ENCODE results near the gene SCAF11.

SCAF11 gene

DNA sequence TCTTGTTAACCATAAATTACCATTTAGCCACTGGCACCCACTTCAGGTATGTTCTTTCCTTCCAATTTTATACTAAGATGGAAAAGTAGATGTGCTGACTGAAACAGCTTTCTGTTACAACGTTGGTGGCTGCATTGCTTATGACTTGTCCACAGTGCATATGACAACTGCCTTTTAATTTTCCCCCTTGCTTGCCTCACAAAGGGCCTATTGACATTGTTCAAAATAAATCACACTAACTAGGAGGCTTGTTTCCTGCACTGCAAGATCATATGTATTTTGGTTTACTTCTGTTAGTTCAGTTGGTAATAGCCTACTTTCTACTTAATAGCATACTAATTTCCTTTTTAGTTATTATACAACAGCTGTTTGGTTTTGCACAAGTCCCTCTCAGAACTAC is 55.4 kb downstream of the SCAF11 start:
- in situ Hi-C loops (cut with HindIII; ENCODE audit: low pct_unique_long_range_greater_than_20kb, low sequenced_read_pairs), result no loop called here
- DNase-seq (ENCODE audit: low read depth in 1 of 2, low spot score in 1 of 2), result no peak
- TF ChIP-seq JUND (IDR thresholded peaks at IDR 0.05; ENCODE audit: low read depth), result no peak

DNA sequence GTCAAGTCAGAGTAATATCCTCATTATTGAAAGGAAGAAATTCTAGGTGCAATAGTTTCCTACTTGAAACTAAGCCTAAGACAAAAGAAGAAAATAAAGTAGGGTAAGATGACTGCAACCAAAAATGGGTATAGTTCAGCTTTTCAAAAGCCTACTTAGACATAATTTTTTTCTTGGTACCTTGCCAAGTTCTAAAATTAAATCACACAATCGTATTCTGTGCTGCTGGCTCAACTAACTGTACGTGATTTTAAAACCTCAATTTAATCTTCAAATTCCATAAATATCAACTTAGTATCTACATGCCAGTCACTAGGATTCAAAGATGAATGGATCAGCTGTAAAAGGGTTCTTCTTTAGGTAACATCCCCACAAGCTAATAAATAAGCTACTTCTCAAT is 56.9 kb downstream of the SCAF11 start:
- no peak for DNase-seq (ENCODE audit: low read depth in 1 of 2, low spot score in 1 of 2)
- in situ Hi-C loops (cut with HindIII; ENCODE audit: low pct_unique_long_range_greater_than_20kb, low sequenced_read_pairs), result no loop called here
- no peak for TF ChIP-seq JUND (IDR thresholded peaks at IDR 0.05; ENCODE audit: low read depth)

DNA sequence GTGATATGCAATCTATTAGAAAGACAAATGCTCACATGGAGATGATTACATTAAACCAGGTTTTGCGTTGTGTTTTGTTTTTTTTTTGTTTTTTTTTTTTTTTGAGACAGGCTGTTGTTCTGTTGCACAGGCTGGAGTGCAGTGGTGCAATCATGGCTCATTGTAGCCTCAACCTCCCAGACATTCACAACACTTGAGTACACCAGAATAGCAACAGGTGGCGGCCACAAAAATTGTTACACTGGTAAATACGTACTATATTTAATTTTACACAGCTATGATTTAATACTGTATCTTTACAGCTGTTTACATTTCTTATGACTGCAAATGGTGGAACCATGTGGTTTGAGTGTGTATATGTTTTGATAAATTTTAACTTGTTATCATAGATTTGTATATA is 60.0 kb downstream of the SCAF11 start:
- in situ Hi-C loops (cut with HindIII; ENCODE audit: low pct_unique_long_range_greater_than_20kb, low sequenced_read_pairs), result no loop called here
- TF ChIP-seq JUND (IDR thresholded peaks at IDR 0.05; ENCODE audit: low read depth), result no peak
- no peak for DNase-seq (ENCODE audit: low read depth in 1 of 2, low spot score in 1 of 2)

DNA sequence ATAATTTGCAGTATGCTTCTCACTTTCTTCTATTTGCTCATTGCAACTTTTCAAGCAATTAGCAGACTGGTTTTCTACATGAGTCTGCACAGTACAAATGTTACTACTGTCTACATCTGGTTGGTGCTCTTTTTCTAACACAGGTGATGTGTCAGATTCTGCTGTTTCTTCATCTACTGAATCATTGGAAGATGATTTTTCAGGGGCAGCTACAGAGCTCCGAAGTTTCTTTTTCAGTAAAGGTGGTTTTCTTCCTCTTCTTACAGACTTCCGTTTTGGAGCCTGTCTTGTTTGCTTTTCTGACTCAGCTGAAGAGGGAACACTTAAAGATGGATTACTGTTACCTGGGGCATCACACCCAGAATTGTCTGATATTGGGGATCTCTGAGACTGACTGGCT is 62.1 kb downstream of the SCAF11 start:
- TF ChIP-seq JUND (IDR thresholded peaks at IDR 0.05; ENCODE audit: low read depth), result no peak
- in situ Hi-C loops (cut with HindIII; ENCODE audit: low pct_unique_long_range_greater_than_20kb, low sequenced_read_pairs), result no loop called here
- DNase-seq (ENCODE audit: low read depth in 1 of 2, low spot score in 1 of 2), result no peak

DNA sequence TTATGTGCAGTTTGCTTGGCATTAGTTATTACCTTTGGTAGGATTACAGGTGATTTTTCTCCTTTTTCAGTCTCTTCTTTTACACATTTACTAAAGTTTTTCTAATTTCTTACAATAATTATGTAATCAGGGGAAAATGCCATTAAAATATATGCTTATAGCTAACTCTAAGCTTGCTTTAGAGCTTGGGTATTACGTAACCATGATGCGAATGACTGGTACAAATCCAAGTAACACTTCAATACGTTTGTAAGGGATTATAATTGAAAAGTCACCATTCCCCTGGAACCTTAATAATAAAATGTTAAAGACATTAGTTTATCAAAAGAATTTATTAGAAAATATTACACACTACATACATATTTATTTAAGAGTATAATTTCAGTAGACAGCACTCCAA is 71.6 kb downstream of the SCAF11 start:
- in situ Hi-C loops (cut with HindIII; ENCODE audit: low pct_unique_long_range_greater_than_20kb, low sequenced_read_pairs), result no loop called here
- TF ChIP-seq JUND (IDR thresholded peaks at IDR 0.05; ENCODE audit: low read depth), result no peak
- no peak for DNase-seq (ENCODE audit: low read depth in 1 of 2, low spot score in 1 of 2)

DNA sequence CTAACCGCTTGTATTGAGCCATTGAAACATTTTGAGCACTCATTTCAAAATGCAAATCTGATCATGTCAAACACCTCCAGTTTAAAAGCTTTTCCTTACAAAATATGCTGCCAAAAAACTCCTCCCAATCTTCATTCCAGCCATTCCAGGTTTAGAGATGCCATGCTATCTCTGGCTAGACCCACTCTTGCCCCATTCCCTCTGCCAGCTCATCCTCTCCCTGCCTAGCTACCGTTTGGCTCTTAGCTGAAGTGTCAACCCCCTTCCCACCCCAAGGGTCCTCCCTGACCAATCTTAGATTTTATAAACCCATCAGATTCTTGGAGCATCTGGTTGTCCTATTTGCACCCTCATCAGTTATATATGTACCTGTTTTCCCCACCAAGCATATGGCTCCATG is 75.0 kb downstream of the SCAF11 start:
- no peak for DNase-seq (ENCODE audit: low read depth in 1 of 2, low spot score in 1 of 2)
- in situ Hi-C loops (cut with HindIII; ENCODE audit: low pct_unique_long_range_greater_than_20kb, low sequenced_read_pairs), result no loop called here
- no peak for TF ChIP-seq JUND (IDR thresholded peaks at IDR 0.05; ENCODE audit: low read depth)

DNA sequence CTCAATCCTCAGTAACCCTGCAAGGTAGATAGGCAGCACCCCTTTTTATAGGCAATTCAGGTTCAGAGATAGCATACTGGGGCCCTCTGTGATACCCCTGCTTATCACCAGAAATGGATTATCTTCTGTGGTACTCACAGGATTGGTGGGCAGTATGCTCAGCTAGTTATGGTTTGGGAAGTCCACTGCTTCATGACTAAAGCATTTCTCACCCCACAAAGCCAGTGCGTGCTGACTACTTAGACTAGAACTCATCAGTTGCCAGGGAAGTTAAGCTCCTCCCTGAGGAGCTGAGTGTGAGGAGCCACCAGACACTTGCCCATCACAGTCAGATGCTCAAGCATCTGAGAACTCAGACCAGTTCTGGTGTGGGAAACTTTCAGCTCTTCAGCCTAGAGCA is 76.3 kb downstream of the SCAF11 start:
- DNase-seq (ENCODE audit: low read depth in 1 of 2, low spot score in 1 of 2), result peak in 1 of 2 experiments; percentile 35
- no peak for TF ChIP-seq JUND (IDR thresholded peaks at IDR 0.05; ENCODE audit: low read depth)
- in situ Hi-C loops (cut with HindIII; ENCODE audit: low pct_unique_long_range_greater_than_20kb, low sequenced_read_pairs), result no loop called here

DNA sequence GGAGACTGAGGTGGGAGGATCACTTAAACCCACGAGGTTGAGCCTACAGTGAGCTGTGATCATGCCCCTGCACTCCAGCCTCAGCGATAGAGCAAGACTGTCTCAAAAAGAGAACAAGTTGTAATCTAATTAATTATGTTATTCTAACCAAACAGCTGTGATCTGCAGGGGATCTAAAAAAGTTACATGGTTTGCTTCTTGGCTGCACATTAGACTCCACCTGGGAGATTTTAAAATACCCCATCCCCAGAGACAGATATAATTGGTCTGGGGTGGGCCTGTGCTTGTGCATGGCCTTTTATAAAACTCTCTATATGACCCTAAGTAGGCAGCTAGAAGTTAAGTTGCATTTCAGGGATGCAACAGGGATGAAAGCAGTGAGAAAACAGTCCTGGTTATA is 76.7 kb downstream of the SCAF11 start:
- DNase-seq (ENCODE audit: low read depth in 1 of 2, low spot score in 1 of 2), result no peak
- in situ Hi-C loops (cut with HindIII; ENCODE audit: low pct_unique_long_range_greater_than_20kb, low sequenced_read_pairs), result no loop called here

DNA sequence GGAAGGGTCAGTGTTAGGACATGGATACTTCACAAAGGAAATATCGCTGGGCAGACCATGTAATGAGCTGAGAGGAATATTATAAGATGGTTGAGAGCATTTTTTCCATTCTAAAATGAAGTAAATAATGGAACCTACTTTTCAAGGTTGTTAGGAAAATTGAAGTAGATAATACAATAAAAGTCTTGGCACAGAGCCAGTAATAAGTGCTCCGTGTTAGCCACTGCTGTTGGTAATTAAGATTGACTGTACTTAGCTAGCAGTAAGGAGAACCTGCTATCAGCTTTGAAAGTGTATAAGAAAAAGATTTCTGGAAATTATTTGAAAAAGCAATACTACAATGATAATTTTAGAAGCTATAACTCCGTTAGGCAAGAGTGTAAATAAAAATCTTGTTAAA is 77.6 kb downstream of the SCAF11 start:
- in situ Hi-C loops (cut with HindIII; ENCODE audit: low pct_unique_long_range_greater_than_20kb, low sequenced_read_pairs), result no loop called here
- no peak for TF ChIP-seq JUND (IDR thresholded peaks at IDR 0.05; ENCODE audit: low read depth)
- no peak for DNase-seq (ENCODE audit: low read depth in 1 of 2, low spot score in 1 of 2)

More for the DNA sequence above, 76.7 kb downstream of the SCAF11 start:
- TF ChIP-seq JUND (IDR thresholded peaks at IDR 0.05; ENCODE audit: low read depth), result no peak

DNA sequence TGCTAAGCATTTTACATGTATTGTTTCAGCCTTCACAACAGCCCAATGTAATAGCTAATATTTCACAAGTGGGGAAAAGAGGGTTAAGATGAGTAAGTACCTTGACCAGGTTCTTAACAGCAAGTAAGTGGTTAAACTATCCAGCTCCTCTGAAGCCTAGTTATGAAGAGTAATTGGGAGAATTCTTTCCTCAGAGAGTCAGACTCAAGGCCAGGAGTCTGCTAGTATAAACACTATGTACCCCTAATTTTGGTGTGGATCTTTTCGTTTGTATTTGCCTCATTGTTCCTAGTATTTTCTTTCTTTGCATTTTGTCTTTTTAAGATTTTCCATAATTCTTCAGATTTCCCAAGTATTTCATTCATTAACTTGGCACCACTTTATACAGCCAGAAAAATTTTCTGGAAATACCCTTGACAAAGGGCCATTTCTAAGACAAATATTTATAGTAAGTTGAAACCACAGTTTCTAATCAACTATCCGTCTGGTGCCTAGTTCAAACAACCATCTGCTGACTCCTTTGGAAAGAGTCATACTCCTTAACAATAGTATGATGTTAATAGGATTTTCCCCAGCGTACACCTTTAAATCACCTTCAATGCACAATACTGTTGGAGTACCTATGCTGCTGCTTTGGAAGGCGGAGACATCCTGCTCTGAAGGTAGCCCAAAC is 81.2 kb downstream of the SCAF11 start:
- TF ChIP-seq JUND (IDR thresholded peaks at IDR 0.05; ENCODE audit: low read depth), result no peak
- in situ Hi-C loops (cut with HindIII; ENCODE audit: low pct_unique_long_range_greater_than_20kb, low sequenced_read_pairs), result no loop called here
- no peak for DNase-seq (ENCODE audit: low read depth in 1 of 2, low spot score in 1 of 2)

DNA sequence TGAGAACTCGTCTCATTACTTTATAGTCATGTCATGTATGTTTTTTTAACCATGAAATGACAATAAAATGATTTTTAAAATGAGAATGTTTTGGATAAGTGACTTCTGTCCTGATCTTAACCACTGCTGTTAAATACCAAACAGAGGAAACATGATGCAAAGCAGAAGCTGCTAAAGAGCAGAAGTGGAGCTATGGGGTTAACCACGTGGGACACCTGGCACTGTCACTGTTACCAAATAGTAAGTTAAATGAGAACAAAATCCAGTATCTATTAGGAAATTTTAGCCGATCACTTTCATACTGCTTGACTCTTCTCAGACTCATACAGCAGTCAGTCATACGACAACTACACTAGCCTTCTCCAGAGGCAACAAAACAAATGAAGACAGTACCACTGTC is 82.4 kb downstream of the SCAF11 start:
- TF ChIP-seq JUND (IDR thresholded peaks at IDR 0.05; ENCODE audit: low read depth), result no peak
- no peak for DNase-seq (ENCODE audit: low read depth in 1 of 2, low spot score in 1 of 2)
- in situ Hi-C loops (cut with HindIII; ENCODE audit: low pct_unique_long_range_greater_than_20kb, low sequenced_read_pairs), result no loop called here

DNA sequence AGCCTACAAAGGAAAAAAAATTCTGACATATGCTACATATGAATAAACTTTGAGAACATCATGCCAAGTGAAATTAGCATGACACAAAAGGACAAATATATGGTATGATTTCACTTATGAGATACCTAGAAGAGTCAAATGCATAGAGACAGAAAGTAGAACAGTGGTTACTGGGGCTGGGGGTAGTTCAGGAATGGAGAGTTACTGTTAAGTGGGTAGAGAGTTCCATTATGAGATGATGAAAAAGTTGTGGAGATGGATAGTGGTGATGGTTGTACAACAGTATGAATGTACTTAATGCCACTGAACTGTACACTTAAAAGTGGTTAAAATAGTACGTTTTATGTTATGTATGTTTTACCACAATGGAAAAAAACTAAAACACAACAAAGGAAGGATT is 92.3 kb downstream of the SCAF11 start:
- in situ Hi-C loops (cut with HindIII; ENCODE audit: low pct_unique_long_range_greater_than_20kb, low sequenced_read_pairs), result no loop called here
- TF ChIP-seq JUND (IDR thresholded peaks at IDR 0.05; ENCODE audit: low read depth), result no peak
- DNase-seq (ENCODE audit: low read depth in 1 of 2, low spot score in 1 of 2), result no peak

DNA sequence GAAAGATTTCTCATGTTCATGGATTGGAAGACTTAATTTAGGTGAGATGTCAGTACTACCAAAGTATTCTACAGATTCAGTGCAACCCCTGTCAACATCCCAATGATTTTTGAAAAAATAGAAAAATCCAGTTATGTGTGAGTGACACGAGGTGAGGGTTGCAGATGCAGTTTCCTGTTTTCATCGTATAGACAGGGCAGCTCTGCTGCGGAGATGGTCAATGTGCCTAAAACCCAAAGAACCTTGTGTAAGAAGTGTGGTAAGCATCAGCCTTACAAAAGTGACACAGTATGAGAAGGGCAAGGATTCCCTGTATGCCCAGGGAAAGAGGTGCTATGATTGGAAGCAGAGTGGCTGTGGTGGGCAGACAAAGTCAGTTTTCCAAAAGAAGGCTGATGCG is 94.4 kb downstream of the SCAF11 start:
- no peak for TF ChIP-seq JUND (IDR thresholded peaks at IDR 0.05; ENCODE audit: low read depth)
- DNase-seq (ENCODE audit: low read depth in 1 of 2, low spot score in 1 of 2), result no peak
- in situ Hi-C loops (cut with HindIII; ENCODE audit: low pct_unique_long_range_greater_than_20kb, low sequenced_read_pairs), result no loop called here

DNA sequence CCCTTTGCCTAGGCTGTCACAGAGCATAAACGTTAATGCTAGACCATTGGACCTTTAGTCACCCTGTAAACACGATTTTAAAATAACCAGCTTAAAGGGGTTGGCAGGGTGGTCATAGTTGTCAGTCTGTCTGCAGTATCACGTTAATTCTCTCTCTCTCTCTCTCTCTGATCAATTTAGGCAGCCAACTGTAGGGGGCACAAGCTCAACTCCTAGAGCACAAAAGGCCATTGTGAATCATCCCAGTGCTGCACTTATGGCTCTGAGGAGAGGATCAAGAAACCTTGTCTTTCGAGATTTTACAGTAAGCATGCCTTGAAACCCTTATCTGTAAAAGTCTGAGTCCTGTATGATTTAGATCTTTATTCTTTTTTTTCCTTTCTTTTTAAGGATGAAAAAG is 97.1 kb downstream of the SCAF11 start:
- no peak for DNase-seq (ENCODE audit: low read depth in 1 of 2, low spot score in 1 of 2)
- TF ChIP-seq JUND (IDR thresholded peaks at IDR 0.05; ENCODE audit: low read depth), result no peak
- in situ Hi-C loops (cut with HindIII; ENCODE audit: low pct_unique_long_range_greater_than_20kb, low sequenced_read_pairs), result no loop called here
